Osteocyte (in vitro differentiated cells): ENCODE data around the gene BPIFB3. TPM values are rescaled to one million over a fixed set of nuclear protein-coding genes. Genes with fewer than 3 reads are reported as not detected.

Source experiments
- DNase-seq: peaks from one replicate; pipeline ENCODE4 v3.0.0; 2021; ENCODE audit warnings: mixed read lengths; ENCODE audit not compliant: unreplicated experiment; ENCODE audit errors: extremely low spot score
- H3K27ac Mint-ChIP-seq: one replicate; pipeline ENCODE4 v1.8.0; 2021; ENCODE audit warnings: mild to moderate bottlenecking, mixed read lengths; ENCODE audit not compliant: unreplicated experiment
- H3K27me3 Mint-ChIP-seq: one replicate; pipeline ENCODE4 v1.8.0; 2021; ENCODE audit warnings: mixed read lengths; ENCODE audit not compliant: unreplicated experiment
- H3K36me3 Mint-ChIP-seq: one replicate; pipeline ENCODE4 v1.8.0; 2021; ENCODE audit warnings: mixed read lengths; ENCODE audit not compliant: unreplicated experiment
- H3K4me1 Mint-ChIP-seq: one replicate; pipeline ENCODE4 v1.8.0; 2021; ENCODE audit warnings: mixed read lengths; ENCODE audit not compliant: unreplicated experiment
- H3K4me3 Mint-ChIP-seq: one replicate; pipeline ENCODE4 v1.8.0; 2021; ENCODE audit warnings: mild to moderate bottlenecking, moderate library complexity, mixed read lengths; ENCODE audit not compliant: unreplicated experiment
- H3K9me3 Mint-ChIP-seq: one replicate; pipeline ENCODE4 v1.8.0; 2021; ENCODE audit warnings: mixed read lengths; ENCODE audit not compliant: unreplicated experiment
- CTCF ChIP-seq: fragments of 200-600 bp; sonication (generic); IDR thresholded peaks from 2 replicates; pipeline ENCODE4 v1.5.0; 2021; ENCODE audit warnings: antibody characterized with exemption, mild to moderate bottlenecking, moderate library complexity
- total RNA-seq: library from RNA; stranded (reverse); gene quantifications from 2 replicates; pipeline ENCODE4 v1.2.1, GENCODE V29; 2021

BPIFB3 gene
- total RNA-seq, 1 donor from 2014 or later, result not detected

GRCh38 chr20:33022289-33022688, 31.4 kb upstream of the BPIFB3 start:
- H3K36me3 Mint-ChIP-seq, result no peaks in the 10 kb centered on the region
- DNase-seq, result no peak
- H3K4me3 Mint-ChIP-seq, result no peak overlapping the region

GRCh38 chr20:33022694-33023438, 30.8 kb upstream of the BPIFB3 start:
- Mint-ChIP-seq H3K27ac (no peak overlapping the region), H3K27me3 (no peaks in the 10 kb centered on the region), H3K9me3 (no peaks in the 10 kb centered on the region), H3K36me3 (no peaks in the 10 kb centered on the region), H3K4me3 (no peak overlapping the region), H3K4me1 (no peaks in the 10 kb centered on the region)
- no peak for DNase-seq
- TF ChIP-seq CTCF, result no peak

More at GRCh38 chr20:33022289-33022688, 31.4 kb upstream of the BPIFB3 start:
- no peaks in the 10 kb centered on the region for H3K9me3 Mint-ChIP-seq
- no peak for TF ChIP-seq CTCF
- H3K4me1 Mint-ChIP-seq, result no peaks in the 10 kb centered on the region
- H3K27ac Mint-ChIP-seq, result no peak overlapping the region
- no peaks in the 10 kb centered on the region for H3K27me3 Mint-ChIP-seq

- Mint-ChIP-seq H3K4me1 (no peaks in the 10 kb centered on the region), H3K4me3 (no peak overlapping the region), H3K36me3 (no peaks in the 10 kb centered on the region), H3K27me3 (no peaks in the 10 kb centered on the region), H3K9me3 (no peaks in the 10 kb centered on the region), H3K27ac (no peak overlapping the region)
- TF ChIP-seq CTCF, result no peak
- DNase-seq, result no peak
Measured at GRCh38 chr20:33023439-33024242, 30.1 kb upstream of the BPIFB3 start.

- Mint-ChIP-seq H3K27me3 (no peaks in the 10 kb centered on the region), H3K4me3 (no peak overlapping the region), H3K4me1 (no peaks in the 10 kb centered on the region), H3K27ac (no peak overlapping the region), H3K36me3 (no peaks in the 10 kb centered on the region), H3K9me3 (no peaks in the 10 kb centered on the region)
- DNase-seq, result no peak
- no peak for TF ChIP-seq CTCF
Measured at GRCh38 chr20:33024243-33024560, 29.5 kb upstream of the BPIFB3 start.

- Mint-ChIP-seq H3K27ac (no peak overlapping the region), H3K9me3 (no peaks in the 10 kb centered on the region), H3K36me3 (no peaks in the 10 kb centered on the region), H3K4me3 (no peak overlapping the region), H3K27me3 (no peaks in the 10 kb centered on the region), H3K4me1 (no peaks in the 10 kb centered on the region)
- no peak for DNase-seq
- no peak for TF ChIP-seq CTCF
Measured at GRCh38 chr20:33024609-33025317, 28.9 kb upstream of the BPIFB3 start.
